ENCODE data around the gene CHP2. TPM values are rescaled to one million over a fixed set of nuclear protein-coding genes. Genes with fewer than 3 reads are reported as not detected.

Gene CHP2
- total RNA-seq, 2 experiments from 2014 or later = not detected

- intact Hi-C loops (cut with DNase I, micrococcal nuclease) = no loop called here
- no peaks in the 10 kb centered on the region for H3K4me1 ChIP-seq (ENCODE audit: insufficient read depth, low read length)
- H3K9me3 ChIP-seq (ENCODE audit: control insufficient read depth in 1 of 2, insufficient read depth in 1 of 2, low read length in 2 of 2) = no peaks in the 10 kb centered on the region
- H3K4me3 ChIP-seq (ENCODE audit: low read length) = no peak overlapping the region
- Mint-ChIP-seq H3K9me3 (no peaks in the 10 kb centered on the region), H3K36me3 (ENCODE audit: low read depth) (no peaks in the 10 kb centered on the region), H3K27ac (no peak overlapping the region), H3K4me3 (no peak overlapping the region), H3K4me1 (ENCODE audit: low read depth) (no peaks in the 10 kb centered on the region), H3K27me3 (peaks cover 22% of the 10 kb centered on the region)
- no peaks in the 10 kb centered on the region for H3K36me3 ChIP-seq (ENCODE audit: insufficient read depth, low read length)
- CTCF ChIA-PET = no interaction called here
- POLR2A ChIA-PET = no interaction called here
- H3K27me3 ChIP-seq (ENCODE audit: control insufficient read depth in 1 of 2, insufficient read depth in 2 of 2, low read length in 2 of 2) = peaks cover 5 to 6% of the 10 kb centered on the region in 2 experiments
- ATAC-seq (ENCODE audit: poor library complexity) = no peak
- H3K27ac ChIP-seq (ENCODE audit: low read depth in 1 of 2, low read length in 2 of 2) = no peak overlapping the region
- no peak for DNase-seq
- no peak for TF ChIP-seq CTCF (IDR thresholded peaks at IDR 0.05)
Measured at GRCh38 chr16:23765933-23766332, 11.1 kb downstream of the CHP2 start.

GRCh38 chr16:23768581-23768980 lies 13.8 kb downstream of the CHP2 start:
- Mint-ChIP-seq H3K36me3 (ENCODE audit: low read depth) (no peaks in the 10 kb centered on the region), H3K27ac (no peak overlapping the region), H3K4me1 (ENCODE audit: low read depth) (no peaks in the 10 kb centered on the region), H3K4me3 (no peak overlapping the region), H3K9me3 (no peaks in the 10 kb centered on the region), H3K27me3 (peaks cover 6% of the 10 kb centered on the region)
- ATAC-seq (ENCODE audit: poor library complexity) (no peak), DNase-seq (no peak)
- CTCF ChIA-PET = interaction anchor here (1.5 kb wide), 1 partner anchor 35 kb away, joined by 3 read pairs; no protein-coding TSS in a partner anchor
- no peaks in the 10 kb centered on the region for H3K36me3 ChIP-seq (ENCODE audit: insufficient read depth, low read length)
- peaks cover 0 to 6% of the 10 kb centered on the region in 2 experiments for H3K27me3 ChIP-seq (ENCODE audit: control insufficient read depth in 1 of 2, insufficient read depth in 2 of 2, low read length in 2 of 2)
- POLR2A ChIA-PET = no interaction called here
- H3K4me1 ChIP-seq (ENCODE audit: insufficient read depth, low read length) = no peaks in the 10 kb centered on the region
- H3K9me3 ChIP-seq (ENCODE audit: control insufficient read depth in 1 of 2, insufficient read depth in 1 of 2, low read length in 2 of 2) = no peaks in the 10 kb centered on the region
- no peak overlapping the region for H3K4me3 ChIP-seq (ENCODE audit: low read length)
- no peak overlapping the region for H3K27ac ChIP-seq (ENCODE audit: low read depth in 1 of 2, low read length in 2 of 2)
- intact Hi-C loops (cut with DNase I, micrococcal nuclease) = no loop called here
- TF ChIP-seq CTCF (IDR thresholded peaks at IDR 0.05) = no peak

- ChIA-PET POLR2A (no interaction called here), CTCF (no interaction called here)
- Mint-ChIP-seq H3K4me3 (no peak overlapping the region), H3K36me3 (ENCODE audit: low read depth) (no peaks in the 10 kb centered on the region), H3K9me3 (no peaks in the 10 kb centered on the region), H3K27me3 (peaks cover 6% of the 10 kb centered on the region), H3K27ac (no peak overlapping the region), H3K4me1 (ENCODE audit: low read depth) (no peaks in the 10 kb centered on the region)
- ATAC-seq (ENCODE audit: poor library complexity) (no peak), DNase-seq (no peak)
- Histone ChIP-seq H3K4me1 (ENCODE audit: insufficient read depth, low read length) (no peaks in the 10 kb centered on the region), H3K27me3 (ENCODE audit: control insufficient read depth in 1 of 2, insufficient read depth in 2 of 2, low read length in 2 of 2) (peaks cover 0 to 4% of the 10 kb centered on the region in 2 experiments), H3K27ac (ENCODE audit: low read depth in 1 of 2, low read length in 2 of 2) (no peak overlapping the region), H3K4me3 (ENCODE audit: low read length) (no peak overlapping the region), H3K9me3 (ENCODE audit: control insufficient read depth in 1 of 2, insufficient read depth in 1 of 2, low read length in 2 of 2) (no peaks in the 10 kb centered on the region), H3K36me3 (ENCODE audit: insufficient read depth, low read length) (no peaks in the 10 kb centered on the region)
- TF ChIP-seq CTCF (IDR thresholded peaks at IDR 0.05) = no peak
- intact Hi-C loops (cut with DNase I, micrococcal nuclease) = no loop called here
Measured at GRCh38 chr16:23771027-23771426, 16.2 kb downstream of the CHP2 start.

Measured in CD4-positive, alpha-beta T cell (primary cell).